ENCODE results near the gene PITX1.

DNA sequence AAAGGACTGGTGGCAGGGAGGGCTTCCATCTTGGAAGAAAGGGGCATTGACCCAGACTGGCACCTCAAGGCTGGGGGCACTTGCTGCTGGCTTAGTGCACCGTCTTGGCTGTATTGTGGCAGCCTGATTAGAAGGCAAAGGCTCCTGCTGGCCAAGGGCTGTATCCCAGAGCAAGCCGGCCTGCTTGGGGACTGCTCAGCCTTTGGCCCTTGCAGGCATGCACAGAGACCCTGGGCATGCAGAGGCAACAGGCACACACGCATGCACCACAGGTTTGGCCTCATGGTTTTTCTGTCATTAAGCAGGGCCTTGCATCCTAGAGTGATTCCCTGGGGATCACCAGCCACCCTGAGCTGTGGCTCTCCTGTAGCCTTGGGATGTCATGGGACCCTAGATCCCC is 29.0 kb downstream of the PITX1 start:
- TF ChIP-seq CTCF (IDR thresholded peaks at IDR 0.05) (no peak), ZFX (IDR thresholded peaks at IDR 0.05; ENCODE audit: borderline replicate concordance) (no peak)
